ENCODE results near the gene FAM120A.

GRCh38 chr9:93567271-93567959 lies 115.9 kb downstream of the FAM120A start:
- TF ChIP-seq POLR2A (IDR thresholded peaks at IDR 0.05; ENCODE audit: low read length): no peak
- no peak for TF ChIP-seq GATA1 (IDR thresholded peaks at IDR 0.05; ENCODE audit: low read depth, low read length)
